Right lobe of liver (tissue), 4 donors: ENCODE data around the gene WNK2.

Source experiments
- CTCF ChIP-seq, 4 donors: fragments of 200-600 bp in 3 of 4; fragments of 450-650 bp in 1 of 4; IDR thresholded peaks; one replicate each; pipeline versions ENCODE4 v1.5.1 to v1.8.0; 2016 to 2022; ENCODE audit warnings: antibody characterized with exemption in 4 of 4, mild to moderate bottlenecking in 2 of 4
- POLR2A ChIP-seq: fragments of 450-650 bp; IDR thresholded peaks from one replicate; pipeline ENCODE4 v1.6.1; 2017; ENCODE audit warnings: antibody characterized with exemption, mild to moderate bottlenecking
- donor health status: DM: no; HTN: no; CAD: no.
- donor health status: DM: no; HTN: no; CAD: no.
- donor health status: DM: no; HTN: yes; CAD: no.

- TF ChIP-seq CTCF (IDR thresholded peaks at IDR 0.05) (no peak), POLR2A (no peak)
Observed at GRCh38 chr9:93225892-93226291, 42.0 kb downstream of the WNK2 start.
